Sigmoid colon (tissue), 7 donors: Measurements from ENCODE around the gene FCER2. TPM values are rescaled to one million over a fixed set of nuclear protein-coding genes. Genes with fewer than 3 reads are reported as not detected.

ENCODE experiments used
- DNase-seq: peaks from one replicate; pipeline ENCODE4 v3.0.0-alpha.2; 2019
- H3K27ac ChIP-seq, 4 donors: fragments of 200-600 bp; sonication (generic); one replicate each; pipeline ENCODE4 v1.5.1; 2016 to 2019; ENCODE audit warnings: mild to moderate bottlenecking in 1 of 4
- H3K27me3 ChIP-seq, 3 donors: fragments of 200-600 bp; sonication (generic); one replicate each; pipeline ENCODE4 v1.5.1; 2019; ENCODE audit warnings: mild to moderate bottlenecking in 1 of 3
- H3K36me3 ChIP-seq, 4 donors: fragments of 200-600 bp; sonication (generic); one replicate each; pipeline ENCODE4 v1.5.1; 2016 to 2019
- H3K4me1 ChIP-seq, 4 donors: fragments of 200-600 bp; sonication (generic); one replicate each; pipeline ENCODE4 v1.5.1; 2017 to 2019
- H3K4me3 ChIP-seq, 4 donors: fragments of 200-600 bp; sonication (generic); one replicate each; pipeline ENCODE4 v1.5.1; 2017 to 2019; ENCODE audit warnings: mild to moderate bottlenecking in 2 of 4, moderate library complexity in 1 of 4
- H3K9me3 ChIP-seq, 4 donors: fragments of 200-600 bp in 3 of 4; sonication (generic) in 3 of 4; one replicate each; pipeline versions ENCODE4 v1.5.1 to v1.6.1; 2013 to 2019
- CTCF ChIP-seq, 4 experiments: fragments of 450-650 bp in 3 of 4; fragments of 200-600 bp in 1 of 4; IDR thresholded peaks; one replicate each; pipeline ENCODE4 v1.5.1; 2016 to 2019; ENCODE audit warnings: antibody characterized with exemption in 4 of 4, mild to moderate bottlenecking in 3 of 4, moderate library complexity in 2 of 4
- EP300 ChIP-seq, 4 donors: sonication (generic); formaldehyde crosslinking; IDR thresholded peaks; one replicate each; pipeline ENCODE4 v1.6.1; 2017; ENCODE audit warnings: antibody characterized with exemption in 4 of 4
- POLR2A ChIP-seq, 2 donors: fragments of 450-650 bp; IDR thresholded peaks; one replicate each; pipeline ENCODE4 v1.6.1; 2016; ENCODE audit warnings: antibody characterized with exemption in 2 of 2, mild to moderate bottlenecking in 2 of 2, moderate library complexity in 2 of 2
- POLR2AphosphoS5 ChIP-seq, 4 donors: sonication (generic); formaldehyde crosslinking; IDR thresholded peaks; one replicate each; pipeline ENCODE4 v1.6.1; 2017; ENCODE audit warnings: antibody characterized with exemption in 4 of 4
- WGBS, 2 donors: extraction: QIAGEN DNeasy Blood & Tissue Kit; methylation state at CpG; one replicate each; pipeline ENCODE4 v1.1.7; 2013; 5-methylcytosine and 5-hydroxymethylcytosine counted together
- intact Hi-C: fragments of 100-400 bp; cut with DNase I; formaldehyde crosslinking; loops from one replicate; pipeline ENCODE4 v1.15.1; 2023
- polyA plus RNA-seq, 3 donors: library from polyadenylated mRNA; stranded (reverse); fragments of 200-250 nt; gene quantifications; one replicate each; pipeline ENCODE4 v1.2.3, GENCODE V29; 2013
- total RNA-seq, 4 donors: library from RNA; depleted of rRNA; stranded (reverse); fragments of >200 nt; gene quantifications; one replicate each; pipeline ENCODE4 v1.1.0, GENCODE V29; 2016
- donor health status: healthy with polysubstance abuse.
- donor health status: Bipolar disorder and iron deficiency.
- donor health status: healthy.

Gene FCER2
- total and polyA plus RNA-seq, 7 donors = 0.27 to 14.7 (median 0.61) TPM; not detected in 1

GRCh38 chr19:7643031-7643415 is 58.9 kb downstream of the FCER2 start:
- Histone ChIP-seq H3K9me3 (no peaks in the 10 kb centered on the region), H3K36me3 (no peaks in the 10 kb centered on the region), H3K4me3 (no peak overlapping the region), H3K27me3 (peaks cover 0 to 52% (median 36%) of the 10 kb centered on the region in 3 donors), H3K4me1 (no peaks in the 10 kb centered on the region), H3K27ac (no peak overlapping the region)
- WGBS, 2 donors = 94 to 97% methylated on average over 8 of the region's 8 CpGs
- DNase-seq = no peak
- TF ChIP-seq EP300 (IDR thresholded peaks at IDR 0.05) (no peak), POLR2A (IDR thresholded peaks at IDR 0.05) (no peak)
- intact Hi-C loops = no loop called here

GRCh38 chr19:7642295-7643030 is 59.5 kb downstream of the FCER2 start:
- WGBS, 2 donors = 94% methylated on average over 27 of the region's 27 CpGs
- Histone ChIP-seq H3K4me3 (no peak overlapping the region), H3K4me1 (no peaks in the 10 kb centered on the region), H3K27ac (no peak overlapping the region), H3K27me3 (peaks cover 0 to 58% (median 42%) of the 10 kb centered on the region in 3 donors), H3K9me3 (no peaks in the 10 kb centered on the region), H3K36me3 (no peaks in the 10 kb centered on the region)
- no peak for TF ChIP-seq CTCF (IDR thresholded peaks at IDR 0.05)
- no peak for TF ChIP-seq POLR2A (IDR thresholded peaks at IDR 0.05)
- no peak for TF ChIP-seq POLR2AphosphoS5 (IDR thresholded peaks at IDR 0.05)
- no peak for TF ChIP-seq EP300 (IDR thresholded peaks at IDR 0.05)
- intact Hi-C loops = no loop called here
- DNase-seq = no peak

GRCh38 chr19:7641290-7642276 is 60.3 kb downstream of the FCER2 start:
- H3K27me3 ChIP-seq = peaks cover 0 to 59% (median 51%) of the 10 kb centered on the region in 3 donors
- H3K4me1 ChIP-seq = peaks cover 0 to 6% (median 1%) of the 10 kb centered on the region in 4 donors
- intact Hi-C loops = no loop called here
- WGBS, 2 donors = 87 to 90% methylated on average over 43 of the region's 43 CpGs
- no peaks in the 10 kb centered on the region for H3K36me3 ChIP-seq
- TF ChIP-seq EP300 (IDR thresholded peaks at IDR 0.05) (no peak), POLR2AphosphoS5 (IDR thresholded peaks at IDR 0.05) (no peak), CTCF (IDR thresholded peaks at IDR 0.05) (no peak), POLR2A (IDR thresholded peaks at IDR 0.05) (no peak)
- no peak overlapping the region for H3K27ac ChIP-seq
- H3K9me3 ChIP-seq = no peaks in the 10 kb centered on the region
- DNase-seq = no peak
- H3K4me3 ChIP-seq = no peak overlapping the region

GRCh38 chr19:7640803-7641202 is 61.1 kb downstream of the FCER2 start:
- peaks cover 0 to 6% (median 1%) of the 10 kb centered on the region in 4 donors for H3K4me1 ChIP-seq
- no peak for TF ChIP-seq EP300 (IDR thresholded peaks at IDR 0.05)
- TF ChIP-seq POLR2A (IDR thresholded peaks at IDR 0.05) = no peak
- no peak overlapping the region for H3K27ac ChIP-seq
- no peaks in the 10 kb centered on the region for H3K36me3 ChIP-seq
- no peaks in the 10 kb centered on the region for H3K9me3 ChIP-seq
- no peak for DNase-seq
- peaks cover 0 to 61% (median 59%) of the 10 kb centered on the region in 3 donors for H3K27me3 ChIP-seq
- no peak overlapping the region for H3K4me3 ChIP-seq
- 95% methylated on average over 11 of the region's 11 CpGs for WGBS, 2 donors
- intact Hi-C loops = no loop called here

GRCh38 chr19:7639863-7640348 is 62.0 kb downstream of the FCER2 start:
- intact Hi-C loops = no loop called here
- no peak for DNase-seq
- H3K36me3 ChIP-seq = no peaks in the 10 kb centered on the region
- 97% methylated on average over 13 of the region's 13 CpGs for WGBS, 2 donors
- no peaks in the 10 kb centered on the region for H3K9me3 ChIP-seq
- peaks cover 0 to 6% (median 1%) of the 10 kb centered on the region in 4 donors for H3K4me1 ChIP-seq
- H3K4me3 ChIP-seq = no peak overlapping the region
- H3K27ac ChIP-seq = no peak overlapping the region
- TF ChIP-seq CTCF (IDR thresholded peaks at IDR 0.05) (no peak), EP300 (IDR thresholded peaks at IDR 0.05) (no peak), POLR2A (IDR thresholded peaks at IDR 0.05) (no peak), POLR2AphosphoS5 (IDR thresholded peaks at IDR 0.05) (no peak)
- H3K27me3 ChIP-seq = peaks cover 0 to 56% (median 55%) of the 10 kb centered on the region in 3 donors
